ENCODE results near the gene FOXM1.

FOXM1 gene

DNA sequence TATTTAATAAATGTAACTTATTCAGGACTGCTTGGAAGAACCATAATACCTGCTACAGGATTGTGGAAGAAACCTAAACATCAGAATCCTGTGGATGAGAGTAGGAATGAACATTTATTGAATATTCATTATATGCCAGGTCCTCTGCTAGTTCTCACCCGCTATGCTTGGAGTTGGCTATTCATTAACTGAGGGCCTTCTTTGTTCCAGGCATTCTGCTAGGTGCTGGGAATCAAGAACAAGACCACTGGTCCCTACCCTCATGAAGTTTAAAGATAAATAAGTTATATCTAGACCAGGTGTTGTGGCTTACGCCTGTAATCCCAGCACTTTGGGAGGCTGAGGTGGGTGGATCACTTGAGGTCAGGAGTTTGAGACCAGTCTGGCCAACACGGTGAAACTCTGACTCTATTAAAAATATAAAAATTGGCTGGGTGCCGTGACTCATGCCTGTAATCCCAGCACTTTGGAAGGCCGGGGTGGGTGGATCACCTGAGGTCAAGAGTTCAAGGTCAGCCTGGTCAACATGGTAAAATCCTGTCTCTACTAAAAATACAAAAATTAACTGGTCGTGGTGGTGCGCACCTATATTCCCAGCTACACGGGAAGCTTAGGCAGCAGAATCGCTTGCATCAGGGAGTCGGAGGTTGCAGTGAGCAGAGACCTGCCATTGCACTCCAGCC is 9.9 kb upstream of the FOXM1 start:
- Histone ChIP-seq H3K79me2 (ENCODE audit: control insufficient read depth, low read length) (peaks cover 40% of the 10 kb centered on the region), H3F3A (ENCODE audit: control insufficient read depth, insufficient read depth) (peaks cover 9% of the 10 kb centered on the region; the same call in 1 of the 2 replicates), H3K4me2 (ENCODE audit: low read length) (no peak overlapping the region), H4K20me1 (ENCODE audit: control insufficient read depth, insufficient read depth, low read depth, low read length) (no peaks in the 10 kb centered on the region), H3K4me3 (ENCODE audit: low read length) (no peak overlapping the region), H3K27me3 (ENCODE audit: control insufficient read depth, low read length) (no peaks in the 10 kb centered on the region), H3K9me2 (replicated peaks; ENCODE audit: control insufficient read depth, low read length) (no peaks in the 10 kb centered on the region), H3K4me1 (ENCODE audit: control insufficient read depth, low read length) (peaks cover 22% of the 10 kb centered on the region), H3K36me3 (ENCODE audit: control insufficient read depth, low read length) (peaks cover 38% of the 10 kb centered on the region), H3K27ac (ENCODE audit: low read depth, low read length) (no peak overlapping the region), H3K9me3 (ENCODE audit: control insufficient read depth, insufficient read depth, low read length) (no peaks in the 10 kb centered on the region)
- TF ChIP-seq, protein P1, sequence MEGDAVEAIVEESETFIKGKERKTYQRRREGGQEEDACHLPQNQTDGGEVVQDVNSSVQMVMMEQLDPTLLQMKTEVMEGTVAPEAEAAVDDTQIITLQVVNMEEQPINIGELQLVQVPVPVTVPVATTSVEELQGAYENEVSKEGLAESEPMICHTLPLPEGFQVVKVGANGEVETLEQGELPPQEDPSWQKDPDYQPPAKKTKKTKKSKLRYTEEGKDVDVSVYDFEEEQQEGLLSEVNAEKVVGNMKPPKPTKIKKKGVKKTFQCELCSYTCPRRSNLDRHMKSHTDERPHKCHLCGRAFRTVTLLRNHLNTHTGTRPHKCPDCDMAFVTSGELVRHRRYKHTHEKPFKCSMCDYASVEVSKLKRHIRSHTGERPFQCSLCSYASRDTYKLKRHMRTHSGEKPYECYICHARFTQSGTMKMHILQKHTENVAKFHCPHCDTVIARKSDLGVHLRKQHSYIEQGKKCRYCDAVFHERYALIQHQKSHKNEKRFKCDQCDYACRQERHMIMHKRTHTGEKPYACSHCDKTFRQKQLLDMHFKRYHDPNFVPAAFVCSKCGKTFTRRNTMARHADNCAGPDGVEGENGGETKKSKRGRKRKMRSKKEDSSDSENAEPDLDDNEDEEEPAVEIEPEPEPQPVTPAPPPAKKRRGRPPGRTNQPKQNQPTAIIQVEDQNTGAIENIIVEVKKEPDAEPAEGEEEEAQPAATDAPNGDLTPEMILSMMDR (IDR thresholded peaks at IDR 0.05; ENCODE audit: low read depth, low read length, poor library complexity, severe bottlenecking), result no peak
- TF ChIP-seq EZH2phosphoT487 (IDR thresholded peaks at IDR 0.05; ENCODE audit: borderline replicate concordance, low read length), result no peak

DNA sequence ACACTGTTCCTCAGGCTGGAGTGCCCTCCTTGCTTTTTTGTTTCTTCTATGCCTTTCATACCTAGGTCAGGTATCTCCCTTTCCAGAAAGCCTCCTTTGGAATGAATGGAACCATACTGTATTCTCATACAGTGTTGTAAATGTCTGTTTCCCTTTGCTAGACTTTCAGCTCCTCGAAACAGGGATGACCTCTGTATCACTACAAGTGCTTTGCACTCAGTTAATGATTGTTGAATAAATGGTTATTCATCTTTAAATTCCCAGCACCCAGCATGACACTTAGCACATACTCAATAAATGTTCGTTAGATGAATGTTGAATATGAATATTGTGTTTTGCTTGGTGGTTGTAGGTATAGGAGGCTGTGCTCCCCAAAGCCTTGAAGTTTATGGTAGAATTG is 7.8 kb upstream of the FOXM1 start:
- no peak overlapping the region for H3K4me3 ChIP-seq (ENCODE audit: low read length)
- peaks cover 9% of the 10 kb centered on the region; the same call in 1 of the 2 replicates for H3F3A ChIP-seq (ENCODE audit: control insufficient read depth, insufficient read depth)
- H4K20me1 ChIP-seq (ENCODE audit: control insufficient read depth, insufficient read depth, low read depth, low read length), result no peaks in the 10 kb centered on the region
- no peak for TF ChIP-seq EZH2phosphoT487 (IDR thresholded peaks at IDR 0.05; ENCODE audit: borderline replicate concordance, low read length)
- TF ChIP-seq, protein P1 (IDR thresholded peaks at IDR 0.05; ENCODE audit: low read depth, low read length, poor library complexity, severe bottlenecking), result no peak
- H3K4me1 ChIP-seq (ENCODE audit: control insufficient read depth, low read length), result peaks cover 10% of the 10 kb centered on the region
- H3K4me2 ChIP-seq (ENCODE audit: low read length), result no peak overlapping the region; the same call in 1 of the 2 replicates
- peaks cover 51% of the 10 kb centered on the region for H3K79me2 ChIP-seq (ENCODE audit: control insufficient read depth, low read length)
- H3K9me2 ChIP-seq (replicated peaks; ENCODE audit: control insufficient read depth, low read length), result no peaks in the 10 kb centered on the region
- no peaks in the 10 kb centered on the region for H3K27me3 ChIP-seq (ENCODE audit: control insufficient read depth, low read length)
- H3K27ac ChIP-seq (ENCODE audit: low read depth, low read length), result no peak overlapping the region
- H3K9me3 ChIP-seq (ENCODE audit: control insufficient read depth, insufficient read depth, low read length), result no peaks in the 10 kb centered on the region
- peaks cover 40% of the 10 kb centered on the region for H3K36me3 ChIP-seq (ENCODE audit: control insufficient read depth, low read length)

DNA sequence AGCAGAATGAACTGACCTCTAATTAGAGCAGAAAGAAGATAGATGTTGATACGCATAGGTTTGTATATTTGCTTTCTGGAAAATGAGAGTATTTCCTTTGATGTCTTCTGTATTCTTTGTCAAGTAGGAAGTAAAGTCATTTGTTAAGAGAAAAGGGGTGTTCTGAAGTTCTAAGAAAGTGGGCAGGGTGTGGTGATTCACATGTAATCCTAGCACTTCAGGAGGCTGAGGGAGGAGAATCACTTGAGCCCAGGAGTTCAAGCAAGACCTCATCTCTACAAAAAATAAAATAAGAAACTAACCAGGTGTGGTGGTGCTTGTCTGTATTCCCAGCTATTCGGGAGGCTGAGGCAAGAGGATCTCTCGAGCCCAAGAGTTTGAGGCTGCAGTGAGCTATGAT is 2.9 kb upstream of the FOXM1 start:
- H3K9me2 ChIP-seq (replicated peaks; ENCODE audit: control insufficient read depth, low read length), result no peaks in the 10 kb centered on the region
- H3K27ac ChIP-seq (ENCODE audit: low read depth, low read length), result no peak overlapping the region
- H3K4me3 ChIP-seq (ENCODE audit: low read length), result no peak overlapping the region
- no peaks in the 10 kb centered on the region for H3K27me3 ChIP-seq (ENCODE audit: control insufficient read depth, low read length)
- H3F3A ChIP-seq (ENCODE audit: control insufficient read depth, insufficient read depth), result peaks cover 3% of the 10 kb centered on the region; the same call in 1 of the 2 replicates
- peaks cover 31% of the 10 kb centered on the region for H3K36me3 ChIP-seq (ENCODE audit: control insufficient read depth, low read length)
- H3K79me2 ChIP-seq (ENCODE audit: control insufficient read depth, low read length), result peaks cover 93% of the 10 kb centered on the region
- H3K4me2 ChIP-seq (ENCODE audit: low read length), result no peak overlapping the region
- H4K20me1 ChIP-seq (ENCODE audit: control insufficient read depth, insufficient read depth, low read depth, low read length), result 0 out of 2 replicates have a peak, but pooled peaks cover 4% of the 10 kb centered on the region
- H3K4me1 ChIP-seq (ENCODE audit: control insufficient read depth, low read length), result peaks cover 26% of the 10 kb centered on the region
- TF ChIP-seq EZH2phosphoT487 (IDR thresholded peaks at IDR 0.05; ENCODE audit: borderline replicate concordance, low read length), result no peak
- TF ChIP-seq, protein P1 (IDR thresholded peaks at IDR 0.05; ENCODE audit: low read depth, low read length, poor library complexity, severe bottlenecking), result no peak
- no peaks in the 10 kb centered on the region for H3K9me3 ChIP-seq (ENCODE audit: control insufficient read depth, insufficient read depth, low read length)
